K562 (cell line): ENCODE measurements around the gene SLCO2A1. TPM values are rescaled to one million over a fixed set of nuclear protein-coding genes. Genes with fewer than 3 reads are reported as not detected.

Experiments used
- ATF6 ChIP-seq: sonication (generic); formaldehyde crosslinking; IDR thresholded peaks from 2 replicates; pipeline ENCODE4 v1.4.0; 2020; ENCODE audit warnings: mild to moderate bottlenecking, missing genetic modification reagents
- HLTF ChIP-seq: fragments of 450-650 bp; IDR thresholded peaks from 2 replicates; pipeline ENCODE4 v1.6.1; 2016
- MED1 ChIP-seq: sonication (generic); formaldehyde crosslinking; IDR thresholded peaks from 2 replicates; pipeline ENCODE4 v1.8.1; 2023; ENCODE audit warnings: missing genetic modification reagents, borderline replicate concordance
- NR2C1 ChIP-seq, 2 experiments: fragments of 450-650 bp; IDR thresholded peaks; 2 replicates each; pipeline ENCODE4 v1.6.1; 2017; ENCODE audit warnings: mild to moderate bottlenecking in 2 of 2, antibody characterized with exemption in 1 of 2, inconsistent platforms in 1 of 2, missing compliant biosample characterization in 1 of 2, missing genetic modification characterization in 1 of 2
- TFAM ChIP-seq: fragments of 250-450 bp; sonication (Bioruptor Pico); conservative IDR thresholded peaks from 2 replicates; pipeline ENCODE4 v1.5.0; 2021; ENCODE audit warnings: mild to moderate bottlenecking, moderate library complexity
- TFAP4 ChIP-seq: sonication (generic); formaldehyde crosslinking; IDR thresholded peaks from 2 replicates; pipeline ENCODE4 v1.8.0; 2022; ENCODE audit warnings: missing genetic modification reagents, mild to moderate bottlenecking, moderate library complexity, borderline replicate concordance
- ZNF253 ChIP-seq: fragments of 250-450 bp; sonication (Bioruptor Pico); conservative IDR thresholded peaks from 2 replicates; pipeline ENCODE4 v1.6.1; 2021; ENCODE audit warnings: mild to moderate bottlenecking
- polyA plus RNA-seq, 8 experiments: library from polyadenylated mRNA; depleted of rRNA in 4 of 8; stranded (reverse) in 5 of 8; unstranded in 3 of 8; fragments of >200 nt; fragmentation: Nextera tagmentation in 2 of 8; fragmentation: Illumina TruSeq in 1 of 8; extraction: Ambion mirVana in 2 of 8; extraction: Trizol in 1 of 8; gene quantifications; 2 replicates each; pipeline versions ENCODE4 v1.2.1 to v1.2.3, GENCODE V29; 2011 to 2014; ENCODE audit warnings: inconsistent platforms in 1 of 8, missing spikeins in 1 of 8
- total RNA-seq, 7 experiments: library from RNA; depleted of rRNA in 6 of 7; stranded (reverse); fragments of >200 nt in 6 of 7; fragmentation: Illumina TruSeq in 2 of 7; extraction: Trizol in 2 of 7; gene quantifications; 2 replicates each; pipeline versions ENCODE4 v1.2.1 to v1.2.3, GENCODE V29; 2011 to 2021; ENCODE audit warnings: low replicate concordance in 1 of 7

Gene SLCO2A1
- total and polyA plus RNA-seq, 9 of the 15 experiments (the other 6 are each of a cell fraction or from before 2014, with no cell fraction given), result 0.16 to 1.0 TPM; not detected in 7

- TF ChIP-seq MED1 (CRISPR knock-in tag) (no peak), NR2C1 (IDR thresholded peaks at IDR 0.05) (no peak), NR2C1 (tag; IDR thresholded peaks at IDR 0.05) (no peak), ATF6 (CRISPR knock-in tag) (no peak), ZNF253 (CRISPR knock-in tag) (no peak), HLTF (no peak), TFAM (no peak), TFAP4 (CRISPR knock-in tag) (no peak)
These were observed 4.5 kb upstream of the SLCO2A1 start (continued) for GRCh38 chr3:134034005-134034785.
